K562 (cell line): ENCODE data around the gene PDE8A. TPM values are rescaled to one million over a fixed set of nuclear protein-coding genes. Genes with fewer than 3 reads are reported as not detected.

Experiments used
- CUX1 ChIP-seq: fragments of 200-800 bp; sonication (Bioruptor generic); IDR thresholded peaks from 2 replicates; pipeline ENCODE4 v1.6.1; 2016; ENCODE audit warnings: missing genetic modification characterization, missing compliant biosample characterization
- DMBX1 ChIP-seq: fragments of 250-450 bp; sonication (Bioruptor Pico); IDR thresholded peaks from 2 replicates; pipeline ENCODE4 v1.8.0; 2022; ENCODE audit warnings: inconsistent platforms, mild to moderate bottlenecking, moderate library complexity, borderline replicate concordance
- EHMT2 ChIP-seq: fragments of 450-650 bp; IDR thresholded peaks from 2 replicates; pipeline ENCODE4 v1.6.1; 2018; ENCODE audit warnings: antibody characterized with exemption
- FOXM1 ChIP-seq, 2 experiments: fragments of 450-650 bp in 1 of 2; sonication (generic) in 1 of 2; formaldehyde crosslinking in 1 of 2; IDR thresholded peaks; 2 replicates each; pipeline versions ENCODE4 v1.6.1 to v1.9.0; 2017 to 2022; ENCODE audit warnings: low read depth in 2 of 2, mild to moderate bottlenecking in 2 of 2, missing genetic modification reagents in 1 of 2, moderate library complexity in 1 of 2
- GABPA ChIP-seq: fragments of 200-800 bp; sonication (Bioruptor generic); conservative IDR thresholded peaks from 2 replicates; pipeline ENCODE4 v1.6.1; 2016; ENCODE audit warnings: low read depth, missing genetic modification characterization, missing compliant biosample characterization
- IRF2 ChIP-seq: sonication (generic); formaldehyde crosslinking; IDR thresholded peaks from 2 replicates; pipeline ENCODE4 v1.8.1; 2022; ENCODE audit warnings: mild to moderate bottlenecking, missing genetic modification reagents
- PHB ChIP-seq: fragments of 250-450 bp; sonication (Bioruptor Pico); IDR thresholded peaks from 2 replicates; pipeline ENCODE4 v1.5.0; 2021
- REST ChIP-seq, 2 experiments: fragments of 450-650 bp; formaldehyde crosslinking in 1 of 2; IDR thresholded peaks; 2 replicates each; pipeline versions ENCODE4 v1.4.0 to v1.6.1; 2014 to 2020; ENCODE audit warnings: mild to moderate bottlenecking in 2 of 2, borderline replicate concordance in 1 of 2, low read depth in 1 of 2
- TBL1XR1 ChIP-seq, 2 experiments: IDR thresholded peaks; 2 replicates each; pipeline ENCODE4 v1.6.1; 2012; ENCODE audit warnings: improper control_type of control experiment in 2 of 2, low read length in 2 of 2, mild to moderate bottlenecking in 1 of 2
- VEZF1 ChIP-seq: fragments of 200-800 bp; sonication (Bioruptor generic); IDR thresholded peaks from 2 replicates; pipeline ENCODE4 v1.6.1; 2017; ENCODE audit warnings: missing genetic modification characterization, missing compliant biosample characterization
- ZNF253 ChIP-seq: fragments of 250-450 bp; sonication (Bioruptor Pico); conservative IDR thresholded peaks from 2 replicates; pipeline ENCODE4 v1.6.1; 2021; ENCODE audit warnings: mild to moderate bottlenecking
- ZNF780A ChIP-seq: fragments of 250-450 bp; sonication (Bioruptor Pico); IDR thresholded peaks from 2 replicates; pipeline ENCODE4 v1.5.0; 2021; ENCODE audit warnings: mild to moderate bottlenecking
- polyA plus RNA-seq, 8 experiments: library from polyadenylated mRNA; depleted of rRNA in 4 of 8; stranded (reverse) in 5 of 8; unstranded in 3 of 8; fragments of >200 nt; fragmentation: Nextera tagmentation in 2 of 8; fragmentation: Illumina TruSeq in 1 of 8; extraction: Ambion mirVana in 2 of 8; extraction: Trizol in 1 of 8; gene quantifications; 2 replicates each; pipeline versions ENCODE4 v1.2.1 to v1.2.3, GENCODE V29; 2011 to 2014; ENCODE audit warnings: inconsistent platforms in 1 of 8, missing spikeins in 1 of 8
- total RNA-seq, 7 experiments: library from RNA; depleted of rRNA in 6 of 7; stranded (reverse); fragments of >200 nt in 6 of 7; fragmentation: Illumina TruSeq in 2 of 7; extraction: Trizol in 2 of 7; gene quantifications; 2 replicates each; pipeline versions ENCODE4 v1.2.1 to v1.2.3, GENCODE V29; 2011 to 2021; ENCODE audit warnings: low replicate concordance in 1 of 7

The PDE8A gene
- total and polyA plus RNA-seq, 9 of the 15 experiments (the other 6 are each of a cell fraction or from before 2014, with no cell fraction given) = 5.9 to 40.3 (median 19.8) TPM

GRCh38 chr15:85047271-85047948 lies 65.8 kb downstream of the PDE8A start (continued):
- TF ChIP-seq CUX1 (CRISPR knock-in tag) (no peak), GABPA (tag) (peak; percentile 70), IRF2 (CRISPR knock-in tag) (no peak), FOXM1 (IDR thresholded peaks at IDR 0.05; ENCODE audit: low read depth) (peak; percentile 28; the same call in 1 of the 2 replicates), FOXM1 (CRISPR knock-in tag; IDR thresholded peaks at IDR 0.05; ENCODE audit: low read depth) (no peak), TBL1XR1 (IDR thresholded peaks at IDR 0.05; ENCODE audit: low read length in 2 of 2) (peak in 1 of 2 experiments; percentile 51; a peak in 1 of 4 replicates), REST (IDR thresholded peaks at IDR 0.05; ENCODE audit: borderline replicate concordance) (no peak), REST (CRISPR knock-in tag; IDR thresholded peaks at IDR 0.05; ENCODE audit: low read depth) (no peak), DMBX1 (CRISPR knock-in tag) (no peak), ZNF780A (CRISPR knock-in tag) (no peak), PHB (CRISPR knock-in tag) (no peak), EHMT2 (no peak), VEZF1 (peak; percentile 76), ZNF253 (CRISPR knock-in tag) (no peak)
